ENCODE data around the gene VPS39. TPM values are rescaled to one million over a fixed set of nuclear protein-coding genes. Genes with fewer than 3 reads are reported as not detected.

Gene VPS39
- total and polyA plus RNA-seq, 2 of the 13 experiments (the other 11 are each of a cell fraction or from before 2014, with no cell fraction given) = 22.9 to 32.0 TPM

DNA sequence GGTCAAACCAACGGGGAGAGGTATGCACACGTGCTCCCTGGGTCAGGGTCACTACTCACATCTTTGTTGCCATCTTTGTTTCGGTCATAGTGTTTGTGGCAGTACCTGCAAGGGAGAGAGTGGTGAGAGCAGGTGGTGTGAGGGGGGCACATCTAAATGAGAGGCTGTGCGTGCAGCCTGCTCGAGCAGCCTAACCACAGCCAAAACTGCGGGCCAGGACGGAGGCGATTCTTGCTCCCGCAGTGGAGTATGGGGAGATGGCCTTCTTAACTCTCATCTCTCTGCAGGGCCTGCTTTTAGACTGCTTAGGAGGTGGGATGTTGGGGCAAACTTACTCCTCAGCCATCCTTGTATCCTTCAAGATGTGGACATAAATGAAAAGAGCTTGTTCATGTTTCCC, 44.8 kb downstream of the VPS39 start (continued):
- TF ChIP-seq, protein P1, sequence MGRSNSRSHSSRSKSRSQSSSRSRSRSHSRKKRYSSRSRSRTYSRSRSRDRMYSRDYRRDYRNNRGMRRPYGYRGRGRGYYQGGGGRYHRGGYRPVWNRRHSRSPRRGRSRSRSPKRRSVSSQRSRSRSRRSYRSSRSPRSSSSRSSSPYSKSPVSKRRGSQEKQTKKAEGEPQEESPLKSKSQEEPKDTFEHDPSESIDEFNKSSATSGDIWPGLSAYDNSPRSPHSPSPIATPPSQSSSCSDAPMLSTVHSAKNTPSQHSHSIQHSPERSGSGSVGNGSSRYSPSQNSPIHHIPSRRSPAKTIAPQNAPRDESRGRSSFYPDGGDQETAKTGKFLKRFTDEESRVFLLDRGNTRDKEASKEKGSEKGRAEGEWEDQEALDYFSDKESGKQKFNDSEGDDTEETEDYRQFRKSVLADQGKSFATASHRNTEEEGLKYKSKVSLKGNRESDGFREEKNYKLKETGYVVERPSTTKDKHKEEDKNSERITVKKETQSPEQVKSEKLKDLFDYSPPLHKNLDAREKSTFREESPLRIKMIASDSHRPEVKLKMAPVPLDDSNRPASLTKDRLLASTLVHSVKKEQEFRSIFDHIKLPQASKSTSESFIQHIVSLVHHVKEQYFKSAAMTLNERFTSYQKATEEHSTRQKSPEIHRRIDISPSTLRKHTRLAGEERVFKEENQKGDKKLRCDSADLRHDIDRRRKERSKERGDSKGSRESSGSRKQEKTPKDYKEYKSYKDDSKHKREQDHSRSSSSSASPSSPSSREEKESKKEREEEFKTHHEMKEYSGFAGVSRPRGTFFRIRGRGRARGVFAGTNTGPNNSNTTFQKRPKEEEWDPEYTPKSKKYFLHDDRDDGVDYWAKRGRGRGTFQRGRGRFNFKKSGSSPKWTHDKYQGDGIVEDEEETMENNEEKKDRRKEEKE (IDR thresholded peaks at IDR 0.05) = no peak
- TF ChIP-seq SAP130 (CRISPR knock-in tag; IDR thresholded peaks at IDR 0.05; ENCODE audit: low read depth) (no peak), HIVEP1 (CRISPR knock-in tag; IDR thresholded peaks at IDR 0.05) (no peak), SALL1 (CRISPR knock-in tag; IDR thresholded peaks at IDR 0.05) (no peak), ATAD3A (CRISPR knock-in tag; IDR thresholded peaks at IDR 0.05) (no peak)
- TF ChIP-seq, protein P2, sequence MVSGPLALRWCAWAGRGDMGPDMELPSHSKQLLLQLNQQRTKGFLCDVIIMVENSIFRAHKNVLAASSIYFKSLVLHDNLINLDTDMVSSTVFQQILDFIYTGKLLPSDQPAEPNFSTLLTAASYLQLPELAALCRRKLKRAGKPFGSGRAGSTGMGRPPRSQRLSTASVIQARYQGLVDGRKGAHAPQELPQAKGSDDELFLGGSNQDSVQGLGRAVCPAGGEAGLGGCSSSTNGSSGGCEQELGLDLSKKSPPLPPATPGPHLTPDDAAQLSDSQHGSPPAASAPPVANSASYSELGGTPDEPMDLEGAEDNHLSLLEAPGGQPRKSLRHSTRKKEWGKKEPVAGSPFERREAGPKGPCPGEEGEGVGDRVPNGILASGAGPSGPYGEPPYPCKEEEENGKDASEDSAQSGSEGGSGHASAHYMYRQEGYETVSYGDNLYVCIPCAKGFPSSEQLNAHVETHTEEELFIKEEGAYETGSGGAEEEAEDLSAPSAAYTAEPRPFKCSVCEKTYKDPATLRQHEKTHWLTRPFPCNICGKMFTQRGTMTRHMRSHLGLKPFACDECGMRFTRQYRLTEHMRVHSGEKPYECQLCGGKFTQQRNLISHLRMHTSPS (CRISPR knock-in tag; IDR thresholded peaks at IDR 0.05; ENCODE audit: low read depth) = no peak
- TF ChIP-seq, protein P3, sequence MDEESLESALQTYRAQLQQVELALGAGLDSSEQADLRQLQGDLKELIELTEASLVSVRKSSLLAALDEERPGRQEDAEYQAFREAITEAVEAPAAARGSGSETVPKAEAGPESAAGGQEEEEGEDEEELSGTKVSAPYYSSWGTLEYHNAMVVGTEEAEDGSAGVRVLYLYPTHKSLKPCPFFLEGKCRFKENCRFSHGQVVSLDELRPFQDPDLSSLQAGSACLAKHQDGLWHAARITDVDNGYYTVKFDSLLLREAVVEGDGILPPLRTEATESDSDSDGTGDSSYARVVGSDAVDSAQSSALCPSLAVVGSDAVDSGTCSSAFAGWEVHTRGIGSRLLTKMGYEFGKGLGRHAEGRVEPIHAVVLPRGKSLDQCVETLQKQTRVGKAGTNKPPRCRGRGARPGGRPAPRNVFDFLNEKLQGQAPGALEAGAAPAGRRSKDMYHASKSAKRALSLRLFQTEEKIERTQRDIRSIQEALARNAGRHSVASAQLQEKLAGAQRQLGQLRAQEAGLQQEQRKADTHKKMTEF (CRISPR knock-in tag; IDR thresholded peaks at IDR 0.05) = no peak

- no TSS peak for BruUV-seq (replicated peaks)
- TF ChIP-seq ZNF792 (CRISPR knock-in tag; IDR thresholded peaks at IDR 0.05) (no peak), ZNF629 (CRISPR knock-in tag; conservative IDR thresholded peaks at IDR 0.05) (no peak), ZNF138 (CRISPR knock-in tag; IDR thresholded peaks at IDR 0.05; ENCODE audit: low read depth) (no peak), SNAPC4 (CRISPR knock-in tag; IDR thresholded peaks at IDR 0.05) (no peak), KLF13 (CRISPR knock-in tag; IDR thresholded peaks at IDR 0.05) (no peak), ZNF891 (CRISPR knock-in tag; IDR thresholded peaks at IDR 0.05) (no peak)
Observed at GRCh38 chr15:42160136-42160535, 48.0 kb downstream of the VPS39 start.

More at GRCh38 chr15:42160136-42160535, 48.0 kb downstream of the VPS39 start:
- Histone ChIP-seq H3K4me3 (replicated peaks in 1 of 3; ENCODE audit: insufficient read depth in 1 of 3, low read depth in 2 of 3, low read length in 3 of 3) (no peak overlapping the region), H3K9ac (ENCODE audit: insufficient read depth, low read depth, low read length) (no peak overlapping the region), H3K27ac (ENCODE audit: extremely low read length, insufficient read depth, low read length) (no peak overlapping the region), H3K27me3 (ENCODE audit: control insufficient read depth in 1 of 2, insufficient read depth in 2 of 2, low read length in 2 of 2) (peaks cover 0 to 1% of the 10 kb centered on the region in 2 experiments; a peak in 2 of 5 replicates), H2AFZ (ENCODE audit: low read length) (no peak overlapping the region), H3K79me2 (ENCODE audit: insufficient read depth, low read length) (no peaks in the 10 kb centered on the region), H3K36me3 (replicated peaks in 1 of 2; ENCODE audit: control insufficient read depth in 1 of 2, insufficient read depth in 2 of 2, low read length in 2 of 2) (peaks cover 17 to 59% of the 10 kb centered on the region in 2 experiments; a peak in 4 of 5 replicates), H3K4me1 (ENCODE audit: insufficient read depth, low read length) (peaks cover 16% of the 10 kb centered on the region), H3K4me2 (ENCODE audit: low read depth, low read length) (no peak overlapping the region), H3K9me3 (ENCODE audit: low read length) (no peaks in the 10 kb centered on the region), H4K20me1 (ENCODE audit: insufficient read depth, low read length) (no peaks in the 10 kb centered on the region)
- POLR2A ChIA-PET = no interaction called here
- in situ Hi-C loops (cut with HindIII; ENCODE audit: extremely low pct_ligation_motif_present, low pct_unique_long_range_greater_than_20kb) (no loop called here), intact Hi-C loops (cut with micrococcal nuclease; ENCODE audit: unreplicated experiment) (no loop called here)
- FAIRE-seq (no peak), DNase-seq (ENCODE audit: low spot score) (no peak), ATAC-seq (no peak)
- CTCF ChIA-PET (ENCODE audit: low intra/inter-chr PET ratio, low total read pairs) = no interaction called here
- 90% methylated on average over 7 of the region's 7 CpGs for WGBS (ENCODE audit: low lambda C conversion rate)

All from HepG2 (cell line).